Neural progenitor cell (in vitro differentiated cells): ENCODE data around the gene C3orf52. TPM values are rescaled to one million over a fixed set of nuclear protein-coding genes. Genes with fewer than 3 reads are reported as not detected.
A peak's percentile ranks its signal among the peaks of the same experiment; 100 is the strongest.

Experiments
- DNase-seq: peaks from one replicate; pipeline ENCODE4 v3.0.0-alpha.2; 2016; ENCODE audit warnings: low spot score
- H2AFZ ChIP-seq: fragments of 200-600 bp; sonication (generic); replicated peaks from 2 replicates; pipeline ENCODE4 v1.6.1; 2016; ENCODE audit warnings: antibody characterized with exemption
- H3F3A ChIP-seq: fragments of 200-600 bp; sonication (generic); 2 replicates; pipeline ENCODE4 v1.6.1; 2016; ENCODE audit warnings: antibody characterized with exemption, low read depth
- H3K27ac ChIP-seq: fragments of 200-600 bp; sonication (generic); 2 replicates; pipeline ENCODE4 v1.5.1; 2016; ENCODE audit warnings: mild to moderate bottlenecking
- H3K27me3 ChIP-seq: fragments of 200-600 bp; sonication (generic); 2 replicates; pipeline ENCODE4 v1.6.1; 2016; ENCODE audit warnings: mild to moderate bottlenecking, moderate library complexity
- H3K36me3 ChIP-seq: fragments of 200-600 bp; sonication (generic); 2 replicates; pipeline ENCODE4 v1.5.1; 2016
- H3K4me1 ChIP-seq: fragments of 200-600 bp; sonication (generic); 2 replicates; pipeline ENCODE4 v1.6.1; 2016; ENCODE audit warnings: mixed run types
- H3K4me2 ChIP-seq: fragments of 200-600 bp; sonication (generic); 2 replicates; pipeline ENCODE4 v1.6.1; 2016
- H3K4me3 ChIP-seq: fragments of 200-600 bp; sonication (generic); 2 replicates; pipeline ENCODE4 v1.5.1; 2016
- H3K79me2 ChIP-seq: fragments of 200-600 bp; sonication (generic); 2 replicates; pipeline ENCODE4 v1.6.1; 2016; ENCODE audit warnings: low read depth
- H3K9ac ChIP-seq: fragments of 200-600 bp; sonication (generic); 2 replicates; pipeline ENCODE4 v1.6.1; 2016
- H3K9me3 ChIP-seq: fragments of 200-600 bp; sonication (generic); 2 replicates; pipeline ENCODE4 v1.5.1; 2016; ENCODE audit warnings: low read depth
- H4K20me1 ChIP-seq: fragments of 200-600 bp; sonication (generic); 2 replicates; pipeline ENCODE4 v1.6.1; 2016; ENCODE audit warnings: low read depth
- H3K27ac Mint-ChIP-seq: 3 replicates; pipeline ENCODE4 v1.8.0; 2021; ENCODE audit warnings: mixed read lengths
- H3K27me3 Mint-ChIP-seq: 2 replicates; pipeline ENCODE4 v1.8.0; 2022; ENCODE audit warnings: low read depth, mild to moderate bottlenecking, inconsistent platforms, moderate library complexity, mixed read lengths; ENCODE audit not compliant: insufficient read depth
- H3K36me3 Mint-ChIP-seq: 3 replicates; pipeline ENCODE4 v1.8.0; 2021; ENCODE audit warnings: mixed read lengths
- H3K4me1 Mint-ChIP-seq: 3 replicates; pipeline ENCODE4 v1.8.0; 2021; ENCODE audit warnings: mixed read lengths
- H3K4me3 Mint-ChIP-seq: 3 replicates; pipeline ENCODE4 v1.8.0; 2021; ENCODE audit warnings: mild to moderate bottlenecking, moderate library complexity, mixed read lengths
- H3K9me3 Mint-ChIP-seq: 3 replicates; pipeline ENCODE4 v1.8.0; 2020; ENCODE audit warnings: mixed read lengths
- EZH2 ChIP-seq: fragments of 200-600 bp; sonication (generic); IDR thresholded peaks from 2 replicates; pipeline ENCODE4 v1.6.1; 2017; ENCODE audit warnings: antibody characterized with exemption, mild to moderate bottlenecking, moderate library complexity
- EZH2phosphoT487 ChIP-seq: fragments of 200-600 bp; sonication (generic); IDR thresholded peaks from 2 replicates; pipeline ENCODE4 v1.6.1; 2017; ENCODE audit warnings: antibody characterized with exemption
- total RNA-seq: library from RNA; depleted of rRNA; stranded (reverse); fragments of >200 nt; gene quantifications from 2 replicates; pipeline ENCODE4 v1.2.3, GENCODE V29; 2015; ENCODE audit warnings: low replicate concordance
- TF ChIP-seq, protein P1 (sequence below): fragments of 200-600 bp; sonication (generic); IDR thresholded peaks from 2 replicates; pipeline ENCODE4 v1.5.1; 2017; ENCODE audit warnings: antibody characterized with exemption, mild to moderate bottlenecking

Gene C3orf52
- total RNA-seq, 1 donor from 2014 or later, result 4.9 TPM

DNA sequence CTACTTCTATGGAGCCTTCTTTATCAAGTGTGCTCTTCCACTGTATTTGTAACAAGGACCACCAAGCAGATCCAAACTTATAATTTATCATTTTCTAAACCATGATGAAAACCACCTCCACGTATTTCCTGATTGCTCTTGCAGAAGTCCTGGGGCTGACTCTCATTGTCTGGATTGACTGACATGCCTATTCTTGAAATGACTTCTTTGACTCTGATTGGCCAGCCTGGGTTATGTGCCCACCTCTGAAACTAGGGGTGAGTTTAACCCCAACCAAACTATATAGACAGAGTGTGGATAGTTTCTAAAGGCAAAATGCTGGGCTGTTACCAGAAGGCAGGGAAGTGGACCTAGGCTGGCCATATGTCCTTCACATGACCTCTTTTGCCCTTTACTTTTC is 38.9 kb upstream of the C3orf52 start:
- H3K36me3 ChIP-seq, result no peaks in the 10 kb centered on the region
- no peak overlapping the region for H3K27ac Mint-ChIP-seq

GRCh38 chr3:112048911-112049310 is 37.3 kb upstream of the C3orf52 start:
- Histone ChIP-seq H3K4me1 (peaks cover 38% of the 10 kb centered on the region), H3K79me2 (no peaks in the 10 kb centered on the region), H4K20me1 (no peaks in the 10 kb centered on the region), H3F3A (peaks cover 38% of the 10 kb centered on the region), H3K27ac (no peak overlapping the region), H2AFZ (no peak overlapping the region), H3K9me3 (no peaks in the 10 kb centered on the region), H3K4me3 (no peak overlapping the region), H3K27me3 (no peaks in the 10 kb centered on the region), H3K9ac (no peak overlapping the region), H3K4me2 (peak overlapping the region; percentile 36), H3K36me3 (no peaks in the 10 kb centered on the region)
- H3K4me3 Mint-ChIP-seq, result no peak overlapping the region
- H3K4me1 Mint-ChIP-seq, result peaks cover 17% of the 10 kb centered on the region
- no peak for TF ChIP-seq EZH2
- no peak for TF ChIP-seq EZH2phosphoT487
- TF ChIP-seq, protein P1, sequence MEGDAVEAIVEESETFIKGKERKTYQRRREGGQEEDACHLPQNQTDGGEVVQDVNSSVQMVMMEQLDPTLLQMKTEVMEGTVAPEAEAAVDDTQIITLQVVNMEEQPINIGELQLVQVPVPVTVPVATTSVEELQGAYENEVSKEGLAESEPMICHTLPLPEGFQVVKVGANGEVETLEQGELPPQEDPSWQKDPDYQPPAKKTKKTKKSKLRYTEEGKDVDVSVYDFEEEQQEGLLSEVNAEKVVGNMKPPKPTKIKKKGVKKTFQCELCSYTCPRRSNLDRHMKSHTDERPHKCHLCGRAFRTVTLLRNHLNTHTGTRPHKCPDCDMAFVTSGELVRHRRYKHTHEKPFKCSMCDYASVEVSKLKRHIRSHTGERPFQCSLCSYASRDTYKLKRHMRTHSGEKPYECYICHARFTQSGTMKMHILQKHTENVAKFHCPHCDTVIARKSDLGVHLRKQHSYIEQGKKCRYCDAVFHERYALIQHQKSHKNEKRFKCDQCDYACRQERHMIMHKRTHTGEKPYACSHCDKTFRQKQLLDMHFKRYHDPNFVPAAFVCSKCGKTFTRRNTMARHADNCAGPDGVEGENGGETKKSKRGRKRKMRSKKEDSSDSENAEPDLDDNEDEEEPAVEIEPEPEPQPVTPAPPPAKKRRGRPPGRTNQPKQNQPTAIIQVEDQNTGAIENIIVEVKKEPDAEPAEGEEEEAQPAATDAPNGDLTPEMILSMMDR, result no peak
- peak; percentile 63 for DNase-seq
- no peak overlapping the region for H3K27ac Mint-ChIP-seq
- H3K27me3 Mint-ChIP-seq, result no peaks in the 10 kb centered on the region
- no peaks in the 10 kb centered on the region for H3K36me3 Mint-ChIP-seq
- H3K9me3 Mint-ChIP-seq, result no peaks in the 10 kb centered on the region

More for the DNA sequence above, 38.9 kb upstream of the C3orf52 start:
- H3K4me2 ChIP-seq, result no peak overlapping the region
- Mint-ChIP-seq H3K27me3 (no peaks in the 10 kb centered on the region), H3K9me3 (no peaks in the 10 kb centered on the region), H3K4me3 (no peak overlapping the region), H3K4me1 (peaks cover 6% of the 10 kb centered on the region), H3K36me3 (no peaks in the 10 kb centered on the region)
- H3K27ac ChIP-seq, result no peak overlapping the region
- H3K4me1 ChIP-seq, result peaks cover 22% of the 10 kb centered on the region
- H2AFZ ChIP-seq, result no peak overlapping the region
- no peak overlapping the region for H3K4me3 ChIP-seq
- H3K9ac ChIP-seq, result no peak overlapping the region
- H3K27me3 ChIP-seq, result no peaks in the 10 kb centered on the region
- no peaks in the 10 kb centered on the region for H3K9me3 ChIP-seq
- no peak for DNase-seq
- no peaks in the 10 kb centered on the region for H4K20me1 ChIP-seq
- H3F3A ChIP-seq, result peaks cover 27% of the 10 kb centered on the region
- no peaks in the 10 kb centered on the region for H3K79me2 ChIP-seq
- TF ChIP-seq EZH2phosphoT487, result no peak

- Histone ChIP-seq H3K4me2 (peak overlapping the region; percentile 51), H3K79me2 (no peaks in the 10 kb centered on the region), H3K9me3 (no peaks in the 10 kb centered on the region), H3K4me3 (no peak overlapping the region), H3K27me3 (no peaks in the 10 kb centered on the region), H3K9ac (no peak overlapping the region), H3K4me1 (peaks cover 39% of the 10 kb centered on the region), H3F3A (peaks cover 30% of the 10 kb centered on the region), H3K27ac (peak overlapping the region; percentile 44), H4K20me1 (no peaks in the 10 kb centered on the region), H2AFZ (no peak overlapping the region), H3K36me3 (no peaks in the 10 kb centered on the region)
- DNase-seq, result peak; percentile 64
- Mint-ChIP-seq H3K4me3 (no peak overlapping the region), H3K27ac (no peak overlapping the region), H3K9me3 (no peaks in the 10 kb centered on the region), H3K4me1 (peaks cover 19% of the 10 kb centered on the region), H3K36me3 (peaks cover 2% of the 10 kb centered on the region), H3K27me3 (no peaks in the 10 kb centered on the region)
- TF ChIP-seq EZH2phosphoT487 (no peak), EZH2 (no peak)
- TF ChIP-seq, protein P1, result no peak
Observed at GRCh38 chr3:112053229-112053628, 33.0 kb upstream of the C3orf52 start.

DNA sequence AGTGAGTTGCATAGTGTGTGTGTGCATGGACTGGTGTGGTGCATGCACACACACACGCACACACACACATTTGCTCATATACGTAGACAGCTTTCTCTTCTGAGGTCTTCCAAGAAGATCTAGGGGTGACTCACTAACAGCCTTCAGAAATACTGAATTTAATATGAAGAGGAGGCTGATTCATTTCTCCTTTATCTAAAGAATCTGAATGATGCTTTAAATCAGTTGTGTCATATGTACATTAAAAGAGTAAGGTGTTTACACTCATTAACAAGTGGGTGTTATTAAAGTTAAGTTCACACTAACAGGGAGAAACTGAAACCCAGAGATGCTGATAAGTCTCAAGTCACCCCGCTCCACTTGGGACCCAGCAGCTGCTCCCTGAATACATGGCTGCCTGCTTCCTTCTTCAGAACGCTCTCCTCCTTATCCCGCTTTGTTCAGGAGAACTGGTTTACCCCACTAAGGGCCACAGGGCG is 29.7 kb upstream of the C3orf52 start:
- Histone ChIP-seq H3K36me3 (no peaks in the 10 kb centered on the region), H3K27me3 (no peaks in the 10 kb centered on the region), H3K9me3 (no peaks in the 10 kb centered on the region), H3K9ac (no peak overlapping the region), H3K4me1 (peaks cover 32% of the 10 kb centered on the region), H3K4me3 (no peak overlapping the region), H4K20me1 (no peaks in the 10 kb centered on the region), H3K4me2 (no peak overlapping the region), H2AFZ (no peak overlapping the region), H3K27ac (no peak overlapping the region), H3K79me2 (no peaks in the 10 kb centered on the region), H3F3A (peaks cover 24% of the 10 kb centered on the region)
- no peak for DNase-seq
- no peak overlapping the region for H3K4me3 Mint-ChIP-seq
- TF ChIP-seq EZH2 (no peak), EZH2phosphoT487 (no peak)
- TF ChIP-seq, protein P1, result no peak
- no peaks in the 10 kb centered on the region for H3K27me3 Mint-ChIP-seq
- no peaks in the 10 kb centered on the region for H3K9me3 Mint-ChIP-seq
- H3K4me1 Mint-ChIP-seq, result peaks cover 21% of the 10 kb centered on the region
- peaks cover 2% of the 10 kb centered on the region for H3K36me3 Mint-ChIP-seq
- no peak overlapping the region for H3K27ac Mint-ChIP-seq
